Thyroid gland (tissue), 4 donors: ENCODE measurements around the gene DNAAF9.

ENCODE experiments used
- CTCF ChIP-seq, 6 experiments: fragments of 200-600 bp in 3 of 6; fragments of 450-650 bp in 3 of 6; sonication (generic) in 3 of 6; IDR thresholded peaks; one replicate each; pipeline ENCODE4 v1.5.1; 2016 to 2019; ENCODE audit warnings: antibody characterized with exemption in 6 of 6, mild to moderate bottlenecking in 2 of 6, inconsistent platforms in 1 of 6, moderate library complexity in 1 of 6
- POLR2A ChIP-seq, 2 donors: fragments of 450-650 bp; IDR thresholded peaks; one replicate each; pipeline ENCODE4 v1.6.1; 2017; ENCODE audit warnings: antibody characterized with exemption in 2 of 2, mild to moderate bottlenecking in 2 of 2, moderate library complexity in 1 of 2

- TF ChIP-seq POLR2A (IDR thresholded peaks at IDR 0.05) (no peak), CTCF (IDR thresholded peaks at IDR 0.05) (no peak)
Measured at GRCh38 chr20:3367089-3367488, 40.4 kb downstream of the DNAAF9 start.
